Immature natural killer cell (primary cell): ENCODE data around the gene PADI2. TPM values are rescaled to one million over a fixed set of nuclear protein-coding genes. Genes with fewer than 3 reads are reported as not detected.

Source experiments
- DNase-seq, 3 donors: peaks; one replicate each; pipeline ENCODE4 v3.0.0; 2022; ENCODE audit warnings: mixed read lengths in 1 of 3
- H3K27ac Mint-ChIP-seq, 6 donors: one replicate each; pipeline ENCODE4 v1.8.0; 2020; ENCODE audit warnings: mixed read lengths in 6 of 6, mild to moderate bottlenecking in 5 of 6, inconsistent platforms in 4 of 6, moderate library complexity in 3 of 6
- H3K27me3 Mint-ChIP-seq, 3 donors: one replicate each; pipeline ENCODE4 v1.8.0; 2020 to 2021; ENCODE audit warnings: low read depth in 3 of 3, mild to moderate bottlenecking in 3 of 3, mixed read lengths in 3 of 3, moderate library complexity in 3 of 3, inconsistent platforms in 1 of 3
- H3K36me3 Mint-ChIP-seq, 3 donors: one replicate each; pipeline ENCODE4 v1.8.0; 2020; ENCODE audit warnings: mixed read lengths in 3 of 3, inconsistent platforms in 2 of 3, mild to moderate bottlenecking in 2 of 3
- H3K4me1 Mint-ChIP-seq, 2 donors: one replicate each; pipeline ENCODE4 v1.8.0; 2020; ENCODE audit warnings: inconsistent platforms in 2 of 2, mild to moderate bottlenecking in 2 of 2, mixed read lengths in 2 of 2, moderate library complexity in 1 of 2
- H3K4me3 Mint-ChIP-seq, 5 donors: one replicate each; pipeline ENCODE4 v1.8.0; 2020; ENCODE audit warnings: mild to moderate bottlenecking in 5 of 5, mixed read lengths in 5 of 5, inconsistent platforms in 3 of 5, moderate library complexity in 3 of 5
- H3K9me3 Mint-ChIP-seq, 6 donors: one replicate each; pipeline ENCODE4 v1.8.0; 2020; ENCODE audit warnings: mild to moderate bottlenecking in 6 of 6, mixed read lengths in 6 of 6, inconsistent platforms in 4 of 6, moderate library complexity in 3 of 6
- polyA plus RNA-seq, 3 donors: library from polyadenylated mRNA; unstranded; fragments of 300-500 nt; fragmentation: Illumina TruSeq; gene quantifications; one replicate each; pipeline ENCODE4 v1.2.3, GENCODE V29; 2021

Gene PADI2
- 1 to 10 TPM in 1 of 3 donors, under 1 TPM in 2; 0.15 to 1.6 (median 0.20) TPM for polyA plus RNA-seq

GRCh38 chr1:17119076-17119772, at the start of gene PADI2:
PADI2 (minus strand) TSS chr1:17119451; CDS start chr1:17119371, 80 bp downstream.
- peak within 1 kb of the TSS in 2 of 5 donors; percentile 42 to 52 for H3K4me3 Mint-ChIP-seq
- H3K9me3 Mint-ChIP-seq, result no peaks in the 10 kb centered on the region
- H3K36me3 Mint-ChIP-seq, result no peaks in the 10 kb centered on the region
- no peak within 1 kb of the TSS for H3K27ac Mint-ChIP-seq
- peaks cover 0 to 6% of the 10 kb centered on the region in 2 donors for H3K4me1 Mint-ChIP-seq
- H3K27me3 Mint-ChIP-seq, result peaks cover 12 to 14% (median 13%) of the 10 kb centered on the region in 3 donors
- DNase-seq, result peak in 2 of 3 donors; percentile 18 to 28

- Mint-ChIP-seq H3K27me3 (peaks cover 2 to 4% (median 2%) of the 10 kb centered on the region in 3 donors), H3K4me3 (no peak overlapping the region), H3K9me3 (no peaks in the 10 kb centered on the region), H3K4me1 (peaks cover 12 to 15% of the 10 kb centered on the region in 2 donors), H3K27ac (no peak overlapping the region), H3K36me3 (no peaks in the 10 kb centered on the region)
- no peak for DNase-seq
These were observed 49.0 kb upstream of the PADI2 start for GRCh38 chr1:17168091-17168876.

- H3K27me3 Mint-ChIP-seq, result peaks cover 2 to 3% (median 2%) of the 10 kb centered on the region in 3 donors
- H3K4me3 Mint-ChIP-seq, result no peak overlapping the region
- no peaks in the 10 kb centered on the region for H3K36me3 Mint-ChIP-seq
- no peak overlapping the region for H3K27ac Mint-ChIP-seq
- peaks cover 6 to 9% of the 10 kb centered on the region in 2 donors for H3K4me1 Mint-ChIP-seq
- H3K9me3 Mint-ChIP-seq, result no peaks in the 10 kb centered on the region
- no peak for DNase-seq
These were observed 48.5 kb upstream of the PADI2 start for GRCh38 chr1:17167786-17168090.

- no peak for DNase-seq
- H3K9me3 Mint-ChIP-seq, result no peaks in the 10 kb centered on the region
- peaks cover 2 to 3% (median 2%) of the 10 kb centered on the region in 3 donors for H3K27me3 Mint-ChIP-seq
- no peaks in the 10 kb centered on the region for H3K36me3 Mint-ChIP-seq
- H3K4me3 Mint-ChIP-seq, result no peak overlapping the region
- peaks cover 6 to 8% of the 10 kb centered on the region in 2 donors for H3K4me1 Mint-ChIP-seq
- H3K27ac Mint-ChIP-seq, result no peak overlapping the region
These were observed 48.0 kb upstream of the PADI2 start for GRCh38 chr1:17167041-17167785.

- H3K9me3 Mint-ChIP-seq, result peaks cover 0 to 2% (median 0%) of the 10 kb centered on the region in 6 donors
- no peaks in the 10 kb centered on the region for H3K36me3 Mint-ChIP-seq
- H3K4me3 Mint-ChIP-seq, result no peak overlapping the region
- DNase-seq, result no peak
- H3K27me3 Mint-ChIP-seq, result peaks cover 2 to 3% (median 2%) of the 10 kb centered on the region in 3 donors
- no peak overlapping the region for H3K27ac Mint-ChIP-seq
- peaks cover 0 to 3% of the 10 kb centered on the region in 2 donors for H3K4me1 Mint-ChIP-seq
These were observed 46.6 kb upstream of the PADI2 start for GRCh38 chr1:17165823-17166222.

GRCh38 chr1:17163789-17164666, 44.8 kb upstream of the PADI2 start:
- peaks cover 0 to 2% (median 0%) of the 10 kb centered on the region in 6 donors for H3K9me3 Mint-ChIP-seq

GRCh38 chr1:17163371-17163770, 44.1 kb upstream of the PADI2 start:
- Mint-ChIP-seq H3K9me3 (peaks cover 0 to 2% (median 0%) of the 10 kb centered on the region in 6 donors), H3K4me3 (no peak overlapping the region), H3K27me3 (peaks cover 2 to 4% (median 2%) of the 10 kb centered on the region in 3 donors), H3K27ac (no peak overlapping the region), H3K4me1 (peaks cover 0 to 3% of the 10 kb centered on the region in 2 donors), H3K36me3 (no peaks in the 10 kb centered on the region)
- no peak for DNase-seq

More at GRCh38 chr1:17163789-17164666, 44.8 kb upstream of the PADI2 start:
- DNase-seq, result no peak
- H3K27ac Mint-ChIP-seq, result no peak overlapping the region
- H3K36me3 Mint-ChIP-seq, result no peaks in the 10 kb centered on the region
- no peak overlapping the region for H3K4me3 Mint-ChIP-seq
- H3K4me1 Mint-ChIP-seq, result peaks cover 0 to 3% of the 10 kb centered on the region in 2 donors
- H3K27me3 Mint-ChIP-seq, result peaks cover 2 to 4% (median 2%) of the 10 kb centered on the region in 3 donors

GRCh38 chr1:17162941-17163340, 43.7 kb upstream of the PADI2 start:
- H3K4me3 Mint-ChIP-seq, result no peak overlapping the region

GRCh38 chr1:17161926-17162800, 42.9 kb upstream of the PADI2 start:
- no peak for DNase-seq
- peaks cover 0 to 2% (median 0%) of the 10 kb centered on the region in 6 donors for H3K9me3 Mint-ChIP-seq
- no peak overlapping the region for H3K4me3 Mint-ChIP-seq
- no peak overlapping the region for H3K27ac Mint-ChIP-seq
- H3K27me3 Mint-ChIP-seq, result peaks cover 0 to 7% (median 4%) of the 10 kb centered on the region in 3 donors
- peaks cover 0 to 3% of the 10 kb centered on the region in 2 donors for H3K4me1 Mint-ChIP-seq
- H3K36me3 Mint-ChIP-seq, result no peaks in the 10 kb centered on the region

More at GRCh38 chr1:17162941-17163340, 43.7 kb upstream of the PADI2 start:
- Mint-ChIP-seq H3K36me3 (no peaks in the 10 kb centered on the region), H3K9me3 (peaks cover 0 to 2% (median 0%) of the 10 kb centered on the region in 6 donors), H3K4me1 (peaks cover 0 to 3% of the 10 kb centered on the region in 2 donors), H3K27ac (no peak overlapping the region), H3K27me3 (peaks cover 2 to 4% (median 2%) of the 10 kb centered on the region in 3 donors)
- DNase-seq, result no peak

GRCh38 chr1:17161137-17161740, 42.0 kb upstream of the PADI2 start:
- no peak for DNase-seq
- H3K27ac Mint-ChIP-seq, result peak overlapping the region in 1 of 6 donors; percentile 20
- peaks cover 0 to 5% (median 3%) of the 10 kb centered on the region in 3 donors for H3K36me3 Mint-ChIP-seq
- H3K4me3 Mint-ChIP-seq, result no peak overlapping the region
- H3K9me3 Mint-ChIP-seq, result peaks cover 4 to 7% (median 6%) of the 10 kb centered on the region in 6 donors
- peaks cover 1 to 7% (median 4%) of the 10 kb centered on the region in 3 donors for H3K27me3 Mint-ChIP-seq
- H3K4me1 Mint-ChIP-seq, result peaks cover 0 to 3% of the 10 kb centered on the region in 2 donors

GRCh38 chr1:17158961-17159360, 39.7 kb upstream of the PADI2 start:
- Mint-ChIP-seq H3K4me1 (peaks cover 0 to 3% of the 10 kb centered on the region in 2 donors), H3K27ac (no peak overlapping the region), H3K4me3 (no peak overlapping the region), H3K27me3 (peaks cover 3 to 13% (median 10%) of the 10 kb centered on the region in 3 donors), H3K36me3 (peaks cover 3 to 22% (median 4%) of the 10 kb centered on the region in 3 donors), H3K9me3 (peaks cover 11 to 29% (median 25%) of the 10 kb centered on the region in 6 donors)
- DNase-seq, result no peak

- Mint-ChIP-seq H3K27me3 (peaks cover 3 to 20% (median 11%) of the 10 kb centered on the region in 3 donors), H3K27ac (no peak overlapping the region), H3K4me1 (no peaks in the 10 kb centered on the region)
These were observed 36.9 kb upstream of the PADI2 start for GRCh38 chr1:17156108-17156507.

More at GRCh38 chr1:17156108-17156507, 36.9 kb upstream of the PADI2 start:
- Mint-ChIP-seq H3K4me3 (no peak overlapping the region), H3K36me3 (peaks cover 3 to 31% (median 16%) of the 10 kb centered on the region in 3 donors), H3K9me3 (peaks cover 9 to 50% (median 42%) of the 10 kb centered on the region in 6 donors)
- no peak for DNase-seq
